GM18909 (cell line): ENCODE measurements around the gene CBLL2.
"Not testable (repeated sequence)": the region's sequence is repeated elsewhere in the genome, so short reads cannot be mapped to it uniquely, and the experiment has no call there.

ENCODE experiments used
- ATAC-seq: cut with Tn5 transposase; IDR thresholded peaks from one replicate; pipeline ENCODE4 v1.9.1; 2021; ENCODE audit warnings: mild to moderate bottlenecking; ENCODE audit not compliant: unreplicated experiment, poor library complexity

The CBLL2 gene, protein sequence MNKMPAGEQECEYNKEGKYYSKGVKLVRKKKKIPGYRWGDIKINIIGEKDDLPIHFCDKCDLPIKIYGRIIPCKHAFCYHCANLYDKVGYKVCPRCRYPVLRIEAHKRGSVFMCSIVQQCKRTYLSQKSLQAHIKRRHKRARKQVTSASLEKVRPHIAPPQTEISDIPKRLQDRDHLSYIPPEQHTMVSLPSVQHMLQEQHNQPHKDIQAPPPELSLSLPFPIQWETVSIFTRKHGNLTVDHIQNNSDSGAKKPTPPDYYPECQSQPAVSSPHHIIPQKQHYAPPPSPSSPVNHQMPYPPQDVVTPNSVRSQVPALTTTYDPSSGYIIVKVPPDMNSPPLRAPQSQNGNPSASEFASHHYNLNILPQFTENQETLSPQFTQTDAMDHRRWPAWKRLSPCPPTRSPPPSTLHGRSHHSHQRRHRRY

DNA sequence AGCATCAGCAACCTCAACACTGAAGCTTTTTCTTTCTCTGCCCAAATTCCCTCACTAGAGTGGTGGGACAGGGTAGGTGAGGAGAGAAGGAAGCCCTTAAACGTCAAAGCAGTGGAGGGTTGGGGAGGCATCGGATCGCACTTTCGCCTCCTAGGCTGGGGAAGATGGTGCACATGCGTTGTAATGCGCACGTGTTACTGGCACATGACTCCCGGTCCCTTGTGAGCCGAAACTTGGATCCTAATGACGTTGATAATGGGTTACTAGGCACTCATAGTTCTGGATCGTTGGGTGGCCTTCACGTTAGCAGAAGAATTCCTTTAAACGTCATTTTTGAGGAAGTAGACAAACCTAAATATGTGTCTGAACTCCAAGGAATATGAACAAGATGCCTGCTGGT is at the start of gene CBLL2:
TSS of gene CBLL2 (plus strand) at position 301 of the 400 bp plus-strand sequence. CDS start at position 380, 79 bp downstream.
- no peak for ATAC-seq

DNA sequence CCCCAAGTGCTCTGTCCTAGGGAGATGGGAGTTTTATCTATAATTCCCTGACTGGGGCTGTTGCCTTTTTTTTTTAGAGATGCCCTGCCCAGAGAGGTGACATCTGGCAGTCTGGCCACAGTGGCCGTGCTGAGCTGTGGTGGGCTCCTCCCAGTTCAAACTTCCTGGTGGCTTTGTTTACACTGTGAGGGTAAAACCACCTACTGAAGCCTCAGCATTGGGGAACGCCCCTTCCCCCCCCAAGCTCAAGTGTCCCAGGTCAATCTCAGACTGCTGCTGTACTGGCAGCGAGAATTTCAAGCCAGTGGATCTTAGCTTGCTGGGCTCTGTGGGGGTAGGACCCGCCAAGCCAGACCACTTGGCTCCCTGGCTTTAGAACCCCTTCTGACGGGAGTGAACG is 38.3 kb upstream of the CBLL2 start:
- ATAC-seq, result no peak

DNA sequence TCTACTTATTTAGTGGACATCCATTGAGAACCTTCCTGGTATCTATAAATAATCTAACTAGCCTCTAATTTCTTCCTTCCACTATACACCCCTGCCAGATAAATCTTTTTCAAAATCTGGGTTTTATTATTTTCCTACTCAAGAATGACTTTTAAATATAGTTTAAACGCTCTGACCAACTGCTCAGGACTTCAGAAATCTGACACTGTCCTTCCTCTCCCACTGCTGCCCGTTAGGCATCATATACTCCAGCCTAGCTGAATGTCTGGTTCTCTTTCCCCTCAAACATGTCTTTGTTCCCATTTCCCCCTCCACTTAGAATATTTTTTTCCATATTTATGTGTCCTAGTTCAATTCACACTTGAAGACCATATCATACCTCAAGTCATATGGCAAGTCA is 35.2 kb upstream of the CBLL2 start:
- ATAC-seq, result no peak

DNA sequence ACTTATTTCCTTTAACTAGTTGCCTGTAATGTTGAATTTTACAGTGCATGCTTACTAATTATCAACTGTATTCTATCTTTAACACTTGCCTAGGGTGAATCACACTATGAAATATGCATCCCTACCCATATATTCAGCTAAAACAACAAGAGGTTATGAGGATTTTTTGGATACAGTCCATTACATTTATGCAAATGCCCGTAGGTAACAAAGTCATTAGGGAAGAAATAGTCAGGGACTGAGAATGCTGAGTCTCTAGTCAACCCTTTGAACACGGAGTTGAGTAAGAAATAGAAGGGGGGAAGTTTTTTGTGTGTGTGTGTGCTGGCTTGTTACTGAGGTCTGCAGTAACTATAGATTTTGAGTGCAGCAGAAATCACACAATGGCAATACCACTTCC is 26.1 kb upstream of the CBLL2 start:
- ATAC-seq, result no peak

DNA sequence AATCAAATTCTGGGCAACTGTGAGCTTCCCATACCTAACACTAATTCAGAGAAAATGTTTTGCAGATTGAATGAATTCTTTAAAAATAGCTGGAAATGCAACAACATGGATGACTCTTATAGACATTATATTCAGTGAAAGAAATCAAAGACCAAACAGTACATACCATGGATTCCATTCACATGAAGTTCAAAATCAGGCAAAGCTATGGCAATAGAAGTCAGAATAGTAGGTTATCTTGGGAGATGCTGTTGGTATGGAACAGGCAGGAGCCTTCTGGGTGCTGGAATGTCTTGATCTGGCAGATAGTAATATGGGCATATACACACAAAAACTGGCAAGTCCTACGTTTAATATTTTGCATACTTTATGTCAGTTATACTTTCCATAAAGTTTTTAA is 25.5 kb upstream of the CBLL2 start:
- no peak for ATAC-seq

DNA sequence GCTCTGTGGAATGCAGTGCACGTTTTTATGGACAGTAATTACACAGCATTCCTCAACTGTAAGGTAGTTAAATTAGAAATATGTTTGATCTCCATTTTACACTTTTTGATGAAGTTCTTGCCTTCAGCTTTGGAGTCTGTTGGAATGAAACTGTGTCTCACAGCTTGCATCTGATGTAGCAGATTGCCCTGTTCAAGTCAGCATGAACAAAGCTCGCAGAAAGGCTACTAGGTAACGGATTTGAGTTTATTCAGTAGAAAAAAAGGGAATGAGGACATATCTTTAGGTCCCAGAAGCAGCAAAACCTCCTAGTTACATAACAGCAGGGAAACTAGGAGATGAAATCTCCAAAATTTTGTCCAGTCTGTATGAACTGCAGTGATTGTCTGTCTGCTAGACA is 24.3 kb upstream of the CBLL2 start:
- no peak for ATAC-seq

DNA sequence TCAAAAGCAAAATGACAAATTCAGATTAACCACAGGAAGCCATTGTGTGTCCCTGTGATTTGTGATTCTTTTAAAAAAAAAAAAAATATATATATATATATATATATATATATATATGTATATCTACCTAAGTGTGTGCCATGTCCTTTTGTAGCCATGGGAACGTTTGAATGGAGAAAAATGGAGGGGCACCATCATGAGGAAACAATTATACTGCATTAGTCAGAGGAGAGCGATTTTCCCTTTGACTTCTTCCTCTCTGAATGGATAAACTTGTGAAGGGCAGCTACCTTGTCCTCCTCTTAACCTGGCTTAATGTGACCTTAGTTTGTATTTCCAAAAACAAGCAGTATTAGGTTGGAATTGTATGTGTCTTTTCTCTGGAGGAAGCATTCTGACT is 23.3 kb upstream of the CBLL2 start:
- ATAC-seq, result no peak

DNA sequence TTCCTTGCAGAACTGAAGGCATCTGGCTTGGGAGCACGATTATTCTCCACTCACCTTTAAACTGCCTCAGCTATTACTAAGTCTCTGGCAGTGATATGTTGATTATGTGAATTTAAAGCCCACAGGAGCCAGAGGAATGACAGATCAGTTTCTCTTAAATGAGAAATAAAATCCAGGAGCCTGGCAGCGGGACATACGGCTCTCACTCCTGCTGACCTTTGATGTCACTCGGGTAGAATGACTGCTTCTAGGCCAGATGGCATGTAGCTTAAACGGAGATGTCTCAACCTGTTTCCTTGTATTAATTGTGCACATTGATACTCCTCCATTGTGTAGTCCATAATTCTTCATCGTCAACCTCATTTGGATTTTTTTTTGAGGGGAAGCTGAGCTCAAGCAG is 4.0 kb upstream of the CBLL2 start:
- ATAC-seq, result no peak

DNA sequence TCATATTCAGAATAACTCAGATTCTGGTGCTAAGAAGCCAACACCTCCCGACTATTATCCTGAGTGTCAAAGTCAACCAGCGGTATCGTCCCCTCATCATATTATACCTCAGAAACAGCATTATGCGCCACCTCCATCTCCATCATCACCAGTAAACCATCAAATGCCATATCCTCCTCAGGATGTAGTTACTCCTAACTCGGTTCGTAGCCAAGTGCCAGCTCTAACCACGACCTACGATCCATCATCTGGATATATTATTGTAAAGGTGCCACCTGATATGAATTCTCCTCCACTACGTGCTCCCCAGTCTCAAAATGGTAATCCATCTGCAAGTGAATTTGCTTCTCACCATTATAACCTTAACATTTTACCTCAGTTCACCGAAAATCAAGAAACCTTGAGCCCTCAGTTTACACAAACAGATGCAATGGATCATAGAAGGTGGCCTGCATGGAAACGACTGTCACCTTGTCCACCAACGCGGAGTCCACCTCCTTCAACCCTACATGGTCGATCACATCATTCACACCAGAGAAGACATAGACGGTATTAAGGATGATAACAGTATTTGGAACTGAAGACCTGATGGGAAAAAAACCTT is 1.1 kb downstream of the CBLL2 start:
- no peak for ATAC-seq

DNA sequence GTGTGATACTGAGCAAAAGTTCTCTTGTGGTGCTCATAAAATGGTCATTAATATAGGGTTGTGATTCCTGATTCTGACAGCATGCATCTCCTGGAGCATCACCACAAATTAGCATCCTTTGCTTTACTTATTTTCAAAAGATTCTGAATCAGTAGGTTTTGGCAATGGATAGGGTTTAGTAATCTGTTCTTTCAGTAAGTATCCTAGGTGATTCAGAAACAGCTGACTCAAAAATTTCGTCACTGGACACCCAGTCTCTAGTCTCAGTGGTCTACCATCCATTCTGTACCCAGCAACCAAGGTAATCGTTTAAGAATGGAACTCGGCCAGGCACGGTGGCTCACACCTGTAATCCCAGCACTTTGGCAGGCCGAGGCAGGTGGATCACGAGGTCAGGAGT is 4.1 kb downstream of the CBLL2 start:
- ATAC-seq, result no peak

DNA sequence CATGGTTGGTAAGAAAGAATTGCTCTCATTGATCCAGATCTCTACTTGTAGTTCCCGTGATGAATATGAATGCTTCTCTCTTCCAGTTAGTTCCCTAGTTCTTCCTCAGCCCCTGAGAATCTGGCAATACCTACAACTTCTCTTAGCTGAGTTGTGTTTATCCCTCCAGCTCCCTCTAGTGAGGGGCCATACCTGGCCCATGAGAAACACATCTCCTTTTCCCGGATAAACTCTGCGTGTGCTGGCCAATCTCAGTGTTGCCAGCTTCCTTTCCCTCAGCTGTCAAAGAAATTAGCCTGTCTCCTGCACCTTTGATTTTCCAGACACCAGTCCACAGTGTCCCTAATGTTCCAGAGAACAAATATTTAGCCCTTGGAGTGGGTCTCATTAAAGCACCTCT is 5.7 kb downstream of the CBLL2 start:
- ATAC-seq, result no peak

DNA sequence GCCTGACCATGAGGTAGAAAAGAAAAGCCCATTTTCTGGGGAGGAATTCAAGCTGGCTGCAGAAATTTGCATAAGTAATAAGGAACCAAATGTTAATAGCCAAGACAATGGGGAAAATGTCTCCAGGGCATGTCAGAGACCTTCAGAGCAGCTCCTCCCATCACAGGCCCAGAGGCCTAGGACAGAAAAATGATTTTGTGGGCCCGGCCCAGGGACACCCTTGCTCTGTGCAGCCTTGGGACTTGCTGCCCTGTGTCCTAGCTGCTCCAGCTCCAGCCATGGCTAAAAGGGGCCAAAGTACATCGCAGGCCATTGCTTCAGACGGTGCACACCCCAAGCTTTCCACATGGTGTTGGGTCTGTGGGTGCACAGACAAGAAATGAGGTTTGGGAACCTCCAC is 16.5 kb downstream of the CBLL2 start:
- not testable (repeated sequence) for ATAC-seq

DNA sequence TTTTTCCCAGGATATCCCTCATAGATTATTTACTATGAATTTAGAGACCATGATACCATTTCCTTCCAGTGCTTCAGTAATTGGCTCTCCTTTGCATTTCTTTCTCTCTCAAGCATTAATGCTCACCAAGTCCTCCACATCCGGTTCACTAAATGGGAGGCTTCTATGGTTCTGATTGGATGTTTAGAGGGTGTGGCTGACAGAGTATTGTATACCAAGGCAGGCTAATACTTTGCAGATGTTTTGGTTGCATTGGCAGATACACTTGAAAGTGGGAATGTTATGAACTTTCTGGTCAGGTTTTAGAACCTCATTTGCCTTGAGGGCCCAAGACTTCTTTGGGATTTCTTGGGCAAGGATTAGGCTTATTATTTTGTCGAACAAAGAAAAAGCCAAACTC is 24.2 kb downstream of the CBLL2 start:
- ATAC-seq, result no peak

DNA sequence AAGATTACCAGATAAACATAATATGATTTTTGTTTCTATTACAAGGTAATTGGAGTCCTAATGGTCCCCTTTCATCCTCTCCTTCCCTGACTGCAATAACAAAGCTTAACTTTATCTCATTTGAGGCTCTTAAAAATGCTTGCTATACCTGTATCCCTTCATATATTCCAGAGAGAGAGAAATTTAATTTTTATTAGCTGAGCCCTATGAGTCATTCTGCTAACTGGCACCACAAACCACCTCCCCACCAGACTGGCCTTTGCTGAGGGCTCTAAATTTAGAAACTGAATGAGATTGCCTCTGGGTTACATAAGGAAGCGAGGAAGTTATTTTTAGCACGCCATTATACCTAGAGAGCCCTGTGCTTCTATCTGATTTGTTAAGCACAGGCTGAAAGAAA is 27.4 kb downstream of the CBLL2 start:
- ATAC-seq, result peak; percentile 74

DNA sequence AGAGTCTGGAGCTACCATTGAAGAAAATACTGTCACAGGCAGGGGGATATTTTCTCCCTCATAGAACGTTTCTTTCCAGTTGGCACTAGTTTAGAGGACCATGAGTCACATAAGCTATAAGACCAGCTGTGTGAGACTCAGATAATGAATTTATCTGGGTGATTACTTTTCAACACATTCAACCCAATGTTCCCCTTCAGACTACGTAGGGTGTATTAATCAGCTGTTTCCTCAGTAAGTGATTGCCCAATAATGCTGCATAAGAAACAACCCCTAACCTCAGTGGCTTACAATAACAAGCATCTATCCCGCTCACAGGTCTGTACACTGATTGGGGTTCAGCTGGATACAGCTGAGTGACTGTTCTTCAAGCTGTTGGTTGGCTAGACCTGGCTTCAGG is 38.1 kb downstream of the CBLL2 start:
- no peak for ATAC-seq

DNA sequence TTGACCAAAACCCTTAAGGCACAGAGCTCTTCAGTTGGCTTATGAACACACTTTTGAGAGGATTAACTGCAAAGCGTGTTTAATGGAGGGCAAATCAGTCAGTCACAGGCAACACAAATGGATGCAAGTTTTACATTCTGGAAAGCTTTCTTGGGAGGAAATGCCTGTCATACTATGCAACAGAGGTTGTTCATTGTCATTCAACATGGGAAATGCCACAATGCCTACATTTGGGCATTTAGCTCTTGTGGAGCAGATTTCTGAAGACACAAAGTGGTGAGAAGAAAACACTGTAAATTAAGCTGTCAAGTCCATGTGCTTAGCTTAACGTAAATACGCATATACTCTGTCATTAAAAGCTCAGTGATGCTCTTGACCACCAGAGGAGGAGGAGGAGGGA is 41.1 kb downstream of the CBLL2 start:
- ATAC-seq, result no peak

DNA sequence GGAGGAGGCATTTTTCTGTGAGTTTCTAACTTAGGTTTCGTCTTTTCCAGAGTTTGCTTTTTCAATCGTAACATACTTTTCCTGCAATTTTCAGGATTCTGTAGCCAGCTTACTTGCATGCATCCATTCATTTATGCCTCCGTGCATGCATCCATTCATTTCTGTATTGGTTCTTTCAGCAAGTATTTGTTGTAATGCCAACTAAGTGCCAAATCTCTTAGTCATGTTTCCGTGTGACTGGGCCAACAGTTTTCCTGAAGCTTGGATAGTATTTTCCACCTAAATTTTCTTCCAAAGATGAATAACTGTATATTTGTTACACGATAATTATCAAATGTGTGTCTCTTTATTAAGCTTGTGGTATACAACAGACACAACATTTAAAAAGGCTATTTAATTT is 41.5 kb downstream of the CBLL2 start:
- ATAC-seq, result no peak

DNA sequence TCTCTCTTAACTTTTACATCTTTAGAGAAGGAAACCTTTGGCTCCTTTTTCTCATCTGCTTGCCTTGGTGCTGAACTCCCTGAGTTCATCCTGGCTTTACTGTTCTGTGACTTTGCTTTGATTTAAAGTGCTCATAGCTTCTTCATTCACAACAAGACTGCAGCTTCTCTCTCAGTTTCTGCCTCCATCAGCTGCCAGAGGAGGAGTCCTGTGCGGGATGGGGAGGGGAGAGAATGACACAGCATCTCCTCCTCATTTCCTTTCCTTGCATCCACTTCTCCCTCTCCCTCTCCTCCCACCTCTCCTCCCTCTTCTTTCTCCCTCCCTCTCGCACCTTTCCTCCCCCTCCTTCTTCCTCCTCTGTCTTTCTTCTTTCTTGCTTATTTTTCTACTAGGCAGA is 42.0 kb downstream of the CBLL2 start:
- ATAC-seq, result no peak

DNA sequence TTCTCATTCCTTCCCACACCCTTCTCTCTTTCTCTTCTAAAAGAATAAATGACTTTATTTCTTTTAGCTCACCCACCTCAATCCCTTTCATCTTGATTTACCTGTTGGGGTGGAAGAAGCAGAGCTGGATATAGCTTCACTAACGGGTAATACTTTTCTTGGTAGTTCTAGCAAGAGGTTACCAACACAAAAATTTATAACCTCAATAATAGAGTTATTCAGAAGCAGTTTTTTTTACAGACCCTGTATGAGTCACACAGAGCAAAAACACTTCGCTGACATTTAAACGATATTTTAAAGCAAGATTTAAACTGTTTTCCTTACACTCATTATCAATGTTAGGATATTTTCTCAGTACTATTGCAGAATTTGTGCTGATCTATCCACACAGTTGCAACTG is 42.4 kb downstream of the CBLL2 start:
- ATAC-seq, result no peak

DNA sequence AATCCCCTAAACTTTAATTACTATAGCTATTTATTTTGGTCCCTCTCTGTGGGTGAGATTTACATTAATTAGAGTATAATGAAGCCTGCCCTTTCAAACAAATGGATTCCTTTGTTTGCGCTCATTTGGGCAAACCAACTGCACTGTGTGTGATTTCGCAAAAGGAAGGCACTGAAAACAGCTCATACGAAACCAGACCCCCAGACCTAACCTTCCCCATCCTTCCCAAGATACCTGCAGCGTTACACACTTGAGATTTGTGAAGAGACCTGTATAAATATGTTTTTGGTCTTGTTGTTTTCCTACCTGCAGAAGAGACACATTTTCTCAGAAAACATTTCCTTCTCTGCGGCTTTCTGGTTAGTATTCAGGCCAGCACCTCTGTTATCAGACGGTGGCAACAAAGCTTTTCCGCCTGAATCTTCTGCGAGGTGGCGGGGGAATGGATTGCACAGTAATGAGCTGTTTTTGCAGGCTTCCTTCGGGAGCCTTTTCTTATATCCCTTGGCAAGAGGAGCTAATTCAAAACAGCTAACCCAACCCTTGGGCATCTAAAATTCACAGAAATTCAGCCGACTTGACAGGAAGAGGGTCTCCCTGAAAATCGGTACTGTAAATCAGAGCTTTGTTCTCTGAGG is 47.6 kb downstream of the CBLL2 start:
- no peak for ATAC-seq

DNA sequence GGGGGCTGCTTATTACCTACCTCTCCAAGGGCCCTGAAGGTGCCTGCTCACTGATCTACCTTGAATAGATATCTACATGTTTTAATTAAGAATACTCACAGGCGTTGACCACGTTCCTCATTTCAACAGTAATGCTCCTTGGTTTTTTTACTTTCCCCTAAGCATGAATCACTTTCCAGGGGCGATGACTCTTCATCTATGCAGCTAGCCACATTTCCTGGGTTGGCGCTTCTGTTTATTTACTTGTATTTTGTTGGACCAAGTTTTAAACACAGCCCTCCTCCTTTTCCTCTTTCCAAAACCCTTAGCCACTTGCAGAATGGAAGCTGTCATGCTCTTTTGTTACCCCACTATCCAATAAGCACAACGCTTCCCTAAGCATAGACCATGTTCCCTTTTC is 50.8 kb downstream of the CBLL2 start:
- no peak for ATAC-seq
